ENCODE measurements around the gene ALOX15. TPM values are rescaled to one million over a fixed set of nuclear protein-coding genes. Genes with fewer than 3 reads are reported as not detected.

ALOX15 gene
- polyA plus RNA-seq, 1 donor from 2014 or later: 0.12 TPM

GRCh38 chr17:4674685-4674998 is 33.2 kb upstream of the ALOX15 start:
- TF ChIP-seq CTCF (IDR thresholded peaks at IDR 0.05; ENCODE audit: poor library complexity, severe bottlenecking) (no peak), RAD21 (conservative IDR thresholded peaks at IDR 0.05) (no peak), REST (IDR thresholded peaks at IDR 0.05; ENCODE audit: borderline replicate concordance) (no peak), EZH2 (IDR thresholded peaks at IDR 0.05; ENCODE audit: borderline replicate concordance, insufficient read depth, low read length, poor library complexity, severe bottlenecking) (no peak), TAF1 (IDR thresholded peaks at IDR 0.05; ENCODE audit: low read depth) (no peak), POLR2AphosphoS5 (IDR thresholded peaks at IDR 0.05) (no peak), MXI1 (conservative IDR thresholded peaks at IDR 0.05; ENCODE audit: poor library complexity, severe bottlenecking) (no peak), EP300 (conservative IDR thresholded peaks at IDR 0.05; ENCODE audit: poor library complexity, severe bottlenecking) (no peak)

GRCh38 chr17:4673986-4674684 is 32.7 kb upstream of the ALOX15 start:
- Histone ChIP-seq H3K27me3 (ENCODE audit: insufficient read depth, low read depth, low read length) (no peaks in the 10 kb centered on the region), H3K4me2 (ENCODE audit: low read length) (no peak overlapping the region), H3K36me3 (ENCODE audit: insufficient read depth, low read length) (no peaks in the 10 kb centered on the region), H4K20me1 (ENCODE audit: insufficient read depth) (no peaks in the 10 kb centered on the region), H3K9me3 (ENCODE audit: low read length) (no peaks in the 10 kb centered on the region), H3K9ac (ENCODE audit: low read length) (no peak overlapping the region), H3K9me2 (ENCODE audit: insufficient read depth, low read length) (no peaks in the 10 kb centered on the region), H2AFZ (ENCODE audit: low read depth, low read length) (no peak overlapping the region), H3F3A (ENCODE audit: insufficient read depth, low read length, poor library complexity, severe bottlenecking) (no peaks in the 10 kb centered on the region), H3K79me2 (replicated peaks; ENCODE audit: insufficient read depth, low read length) (no peaks in the 10 kb centered on the region), H3K4me3 (ENCODE audit: low read length) (no peak overlapping the region), H3K27ac (ENCODE audit: low read length) (no peak overlapping the region)
- TF ChIP-seq MXI1 (conservative IDR thresholded peaks at IDR 0.05; ENCODE audit: poor library complexity, severe bottlenecking) (no peak), EZH2 (IDR thresholded peaks at IDR 0.05; ENCODE audit: borderline replicate concordance, insufficient read depth, low read length, poor library complexity, severe bottlenecking) (no peak), TAF1 (IDR thresholded peaks at IDR 0.05; ENCODE audit: low read depth) (no peak), RAD21 (conservative IDR thresholded peaks at IDR 0.05) (no peak), REST (IDR thresholded peaks at IDR 0.05; ENCODE audit: borderline replicate concordance) (no peak), CTCF (IDR thresholded peaks at IDR 0.05; ENCODE audit: poor library complexity, severe bottlenecking) (no peak), POLR2AphosphoS5 (IDR thresholded peaks at IDR 0.05) (no peak), EP300 (conservative IDR thresholded peaks at IDR 0.05; ENCODE audit: poor library complexity, severe bottlenecking) (no peak), SMC3 (conservative IDR thresholded peaks at IDR 0.05; ENCODE audit: poor library complexity) (no peak)

More at GRCh38 chr17:4674685-4674998, 33.2 kb upstream of the ALOX15 start:
- H3K9me2 ChIP-seq (ENCODE audit: insufficient read depth, low read length): no peaks in the 10 kb centered on the region
- no peak overlapping the region for H2AFZ ChIP-seq (ENCODE audit: low read depth, low read length)
- H3K9me3 ChIP-seq (ENCODE audit: low read length): no peaks in the 10 kb centered on the region
- H3K27me3 ChIP-seq (ENCODE audit: insufficient read depth, low read depth, low read length): no peaks in the 10 kb centered on the region
- no peak overlapping the region for H3K9ac ChIP-seq (ENCODE audit: low read length)
- H3K4me2 ChIP-seq (ENCODE audit: low read length): no peak overlapping the region
- H3K4me3 ChIP-seq (ENCODE audit: low read length): no peak overlapping the region
- no peaks in the 10 kb centered on the region for H3K79me2 ChIP-seq (replicated peaks; ENCODE audit: insufficient read depth, low read length)
- no peaks in the 10 kb centered on the region for H4K20me1 ChIP-seq (ENCODE audit: insufficient read depth)
- no peaks in the 10 kb centered on the region for H3K36me3 ChIP-seq (ENCODE audit: insufficient read depth, low read length)
- H3F3A ChIP-seq (ENCODE audit: insufficient read depth, low read length, poor library complexity, severe bottlenecking): no peaks in the 10 kb centered on the region
- no peak overlapping the region for H3K27ac ChIP-seq (ENCODE audit: low read length)

Data from neural cell (in vitro differentiated cells).